ENCODE data around the gene ABCG8.

DNA sequence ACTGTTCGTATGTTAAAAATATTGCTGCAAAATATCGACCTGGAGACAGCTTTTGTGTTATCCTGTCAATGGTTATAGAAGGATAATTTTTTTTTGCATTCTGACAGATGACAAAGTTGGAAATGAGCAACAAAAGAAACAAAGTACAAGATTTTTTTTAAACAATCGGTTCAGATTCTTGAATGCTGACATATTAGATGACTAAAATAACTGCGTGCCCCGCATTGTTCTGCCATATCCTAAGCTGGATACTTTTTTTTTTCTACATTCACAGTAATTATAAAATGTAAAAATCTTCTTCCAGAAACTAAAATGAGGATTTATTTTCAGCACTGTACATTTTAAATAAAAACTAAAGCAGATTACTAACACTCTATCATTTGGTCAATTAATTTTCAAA lies 67.1 kb downstream of the ABCG8 start:
- TF ChIP-seq, protein P1, sequence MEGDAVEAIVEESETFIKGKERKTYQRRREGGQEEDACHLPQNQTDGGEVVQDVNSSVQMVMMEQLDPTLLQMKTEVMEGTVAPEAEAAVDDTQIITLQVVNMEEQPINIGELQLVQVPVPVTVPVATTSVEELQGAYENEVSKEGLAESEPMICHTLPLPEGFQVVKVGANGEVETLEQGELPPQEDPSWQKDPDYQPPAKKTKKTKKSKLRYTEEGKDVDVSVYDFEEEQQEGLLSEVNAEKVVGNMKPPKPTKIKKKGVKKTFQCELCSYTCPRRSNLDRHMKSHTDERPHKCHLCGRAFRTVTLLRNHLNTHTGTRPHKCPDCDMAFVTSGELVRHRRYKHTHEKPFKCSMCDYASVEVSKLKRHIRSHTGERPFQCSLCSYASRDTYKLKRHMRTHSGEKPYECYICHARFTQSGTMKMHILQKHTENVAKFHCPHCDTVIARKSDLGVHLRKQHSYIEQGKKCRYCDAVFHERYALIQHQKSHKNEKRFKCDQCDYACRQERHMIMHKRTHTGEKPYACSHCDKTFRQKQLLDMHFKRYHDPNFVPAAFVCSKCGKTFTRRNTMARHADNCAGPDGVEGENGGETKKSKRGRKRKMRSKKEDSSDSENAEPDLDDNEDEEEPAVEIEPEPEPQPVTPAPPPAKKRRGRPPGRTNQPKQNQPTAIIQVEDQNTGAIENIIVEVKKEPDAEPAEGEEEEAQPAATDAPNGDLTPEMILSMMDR (IDR thresholded peaks at IDR 0.05 in 4 of 5, conservative IDR thresholded peaks at IDR 0.05 in 1 of 5) = no peak
- TF ChIP-seq POLR2A (IDR thresholded peaks at IDR 0.05) = no peak

Data from gastrocnemius medialis (tissue), 4 donors.